C4-2B (cell line): Measurements from ENCODE around the gene RPTOR.

Source experiments
- ZFX ChIP-seq: fragments of 450-650 bp; IDR thresholded peaks from 2 replicates; pipeline ENCODE4 v1.6.1; 2017
- TF ChIP-seq, protein P1 (sequence below): fragments of 450-650 bp; conservative IDR thresholded peaks from 2 replicates; pipeline ENCODE4 v1.5.1; 2017; ENCODE audit warnings: mild to moderate bottlenecking

DNA sequence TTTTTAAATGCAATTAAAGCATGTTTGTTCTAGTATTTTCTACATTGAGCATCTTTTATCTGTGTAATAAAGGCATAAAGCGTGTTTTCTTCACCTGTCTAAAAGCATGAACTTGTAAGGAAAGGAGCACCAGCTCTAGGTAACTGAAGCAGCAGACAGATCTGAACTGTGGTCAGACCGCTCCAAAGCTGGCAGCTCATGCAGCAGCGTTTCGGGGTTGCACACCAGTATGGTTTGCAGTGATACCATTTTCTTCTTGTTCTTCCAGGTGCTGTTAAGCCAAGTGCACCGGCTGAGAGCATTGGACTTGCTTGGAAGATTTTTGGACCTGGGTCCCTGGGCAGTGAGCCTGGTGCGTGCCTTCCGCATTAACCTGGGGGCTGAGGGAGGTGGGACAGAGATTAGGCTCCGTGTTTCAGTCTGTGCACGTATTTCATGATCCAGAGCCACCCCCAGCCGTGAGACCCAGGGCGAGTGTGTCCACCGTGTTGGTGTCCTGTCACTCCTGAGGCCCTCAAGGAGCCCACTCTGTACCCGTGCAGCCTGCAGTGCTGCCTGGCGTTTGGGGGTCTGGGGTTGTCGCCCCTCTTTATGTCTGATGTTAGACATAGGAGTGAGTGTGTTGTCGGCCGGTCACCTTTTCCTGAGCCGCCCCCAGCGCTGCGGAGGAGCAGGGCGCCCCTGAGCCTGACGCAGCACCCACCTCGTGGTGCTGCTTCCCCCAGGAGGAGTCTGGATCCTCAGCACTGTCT is 310.7 kb downstream of the RPTOR start:
- TF ChIP-seq, protein P1, sequence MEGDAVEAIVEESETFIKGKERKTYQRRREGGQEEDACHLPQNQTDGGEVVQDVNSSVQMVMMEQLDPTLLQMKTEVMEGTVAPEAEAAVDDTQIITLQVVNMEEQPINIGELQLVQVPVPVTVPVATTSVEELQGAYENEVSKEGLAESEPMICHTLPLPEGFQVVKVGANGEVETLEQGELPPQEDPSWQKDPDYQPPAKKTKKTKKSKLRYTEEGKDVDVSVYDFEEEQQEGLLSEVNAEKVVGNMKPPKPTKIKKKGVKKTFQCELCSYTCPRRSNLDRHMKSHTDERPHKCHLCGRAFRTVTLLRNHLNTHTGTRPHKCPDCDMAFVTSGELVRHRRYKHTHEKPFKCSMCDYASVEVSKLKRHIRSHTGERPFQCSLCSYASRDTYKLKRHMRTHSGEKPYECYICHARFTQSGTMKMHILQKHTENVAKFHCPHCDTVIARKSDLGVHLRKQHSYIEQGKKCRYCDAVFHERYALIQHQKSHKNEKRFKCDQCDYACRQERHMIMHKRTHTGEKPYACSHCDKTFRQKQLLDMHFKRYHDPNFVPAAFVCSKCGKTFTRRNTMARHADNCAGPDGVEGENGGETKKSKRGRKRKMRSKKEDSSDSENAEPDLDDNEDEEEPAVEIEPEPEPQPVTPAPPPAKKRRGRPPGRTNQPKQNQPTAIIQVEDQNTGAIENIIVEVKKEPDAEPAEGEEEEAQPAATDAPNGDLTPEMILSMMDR: no peak
- TF ChIP-seq ZFX: no peak
